HepG2 (cell line): ENCODE measurements around the gene MVP. TPM values are rescaled to one million over a fixed set of nuclear protein-coding genes. Genes with fewer than 3 reads are reported as not detected.

ENCODE experiments used
- FOXJ3 ChIP-seq: sonication (generic); formaldehyde crosslinking; IDR thresholded peaks from 2 replicates; pipeline ENCODE4 v1.4.0; 2020; ENCODE audit warnings: missing genetic modification reagents, mild to moderate bottlenecking, borderline replicate concordance
- FOXK1 ChIP-seq: sonication (generic); formaldehyde crosslinking; IDR thresholded peaks from 2 replicates; pipeline ENCODE4 v1.4.0; 2020; ENCODE audit warnings: low read depth, missing genetic modification reagents, borderline replicate concordance
- HNRNPL ChIP-seq: fragments of 200-400 bp; formaldehyde crosslinking; IDR thresholded peaks from 2 replicates; pipeline ENCODE4 v1.6.1; 2017; ENCODE audit warnings: mild to moderate bottlenecking, low read depth, low read length
- HOXA7 ChIP-seq: sonication (generic); formaldehyde crosslinking; IDR thresholded peaks from 2 replicates; pipeline ENCODE4 v1.8.1; 2022; ENCODE audit warnings: mild to moderate bottlenecking, missing genetic modification reagents, moderate library complexity
- HOXD1 ChIP-seq: sonication (generic); formaldehyde crosslinking; IDR thresholded peaks from 2 replicates; pipeline ENCODE4 v1.5.0; 2020; ENCODE audit warnings: missing genetic modification reagents
- MAFF ChIP-seq: IDR thresholded peaks from 2 replicates; pipeline ENCODE4 v1.6.1; 2011; ENCODE audit warnings: low read depth, low read length, improper control_type of control experiment
- MED8 ChIP-seq: sonication (generic); formaldehyde crosslinking; IDR thresholded peaks from 2 replicates; pipeline ENCODE4 v1.8.1; 2023; ENCODE audit warnings: mild to moderate bottlenecking, missing genetic modification reagents; ENCODE audit not compliant: insufficient replicate concordance
- MIER2 ChIP-seq: IDR thresholded peaks from 2 replicates; pipeline ENCODE4 v1.6.1; 2016; ENCODE audit warnings: missing biosample characterization, missing genetic modification reagents
- PHF5A ChIP-seq: IDR thresholded peaks from one replicate; pipeline ENCODE4 v1.6.1; 2018; ENCODE audit warnings: low read depth, missing genetic modification reagents; ENCODE audit not compliant: unreplicated experiment
- TOE1 ChIP-seq: sonication (generic); formaldehyde crosslinking; IDR thresholded peaks from 2 replicates; pipeline ENCODE4 v1.4.0; 2020; ENCODE audit warnings: mild to moderate bottlenecking, missing genetic modification reagents
- ZNF235 ChIP-seq: sonication (generic); formaldehyde crosslinking; IDR thresholded peaks from 2 replicates; pipeline ENCODE4 v1.8.1; 2023; ENCODE audit warnings: mild to moderate bottlenecking, missing genetic modification reagents, borderline replicate concordance
- ZNF264 ChIP-seq: sonication (generic); formaldehyde crosslinking; IDR thresholded peaks from 2 replicates; pipeline ENCODE4 v1.4.0; 2020; ENCODE audit warnings: missing genetic modification reagents
- ZNF337 ChIP-seq: sonication (generic); formaldehyde crosslinking; IDR thresholded peaks from 2 replicates; pipeline ENCODE4 v1.5.1; 2020; ENCODE audit warnings: missing genetic modification reagents, low read depth, mild to moderate bottlenecking, borderline replicate concordance
- ZNF598 ChIP-seq: sonication (generic); formaldehyde crosslinking; IDR thresholded peaks from 2 replicates; pipeline ENCODE4 v1.5.1; 2020; ENCODE audit warnings: mild to moderate bottlenecking, missing genetic modification reagents, borderline replicate concordance
- polyA plus RNA-seq, 8 experiments: library from polyadenylated mRNA; depleted of rRNA in 3 of 8; stranded (reverse) in 7 of 8; unstranded in 1 of 8; fragments of >200 nt; fragmentation: Illumina TruSeq in 4 of 8; extraction: Trizol in 4 of 8; gene quantifications; 2 replicates each; pipeline versions ENCODE4 v1.2.1 to v1.2.3, GENCODE V29; 2011 to 2016; ENCODE audit warnings: low read depth in 4 of 8, missing spikeins in 1 of 8, mixed read lengths in 1 of 8; ENCODE audit not compliant: insufficient read depth in 1 of 8
- total RNA-seq, 5 experiments: library from RNA; depleted of rRNA; stranded (reverse); fragments of >200 nt; fragmentation: Illumina TruSeq; extraction: Trizol; gene quantifications; 2 replicates each; pipeline ENCODE4 v1.2.3, GENCODE V29; 2016; ENCODE audit warnings: low read depth in 1 of 5
- TF ChIP-seq, protein P1 (sequence below): IDR thresholded peaks from 2 replicates; pipeline ENCODE4 v1.6.1; 2012; ENCODE audit warnings: low read length, improper control_type of control experiment
- TF ChIP-seq, protein P2 (sequence below): sonication (generic); formaldehyde crosslinking; IDR thresholded peaks from 2 replicates; pipeline ENCODE4 v1.5.0; 2020; ENCODE audit warnings: mild to moderate bottlenecking, missing genetic modification reagents, moderate library complexity
- TF ChIP-seq, protein P3 (sequence below): sonication (generic); formaldehyde crosslinking; IDR thresholded peaks from 2 replicates; pipeline ENCODE4 v1.5.0; 2020; ENCODE audit warnings: missing genetic modification reagents, mild to moderate bottlenecking, borderline replicate concordance
- TF ChIP-seq, protein P4 (sequence below), 2 experiments: sonication (generic) in 1 of 2; formaldehyde crosslinking in 1 of 2; IDR thresholded peaks; 2 replicates each; pipeline versions ENCODE4 v1.4.0 to v1.6.1; 2018 to 2020; ENCODE audit warnings: missing genetic modification reagents in 2 of 2, borderline replicate concordance in 1 of 2, low read depth in 1 of 2, mild to moderate bottlenecking in 1 of 2, missing biosample characterization in 1 of 2

The MVP gene
- total and polyA plus RNA-seq, 2 of the 13 experiments (the other 11 are each of a cell fraction or from before 2014, with no cell fraction given) = 22.9 to 43.5 TPM

DNA sequence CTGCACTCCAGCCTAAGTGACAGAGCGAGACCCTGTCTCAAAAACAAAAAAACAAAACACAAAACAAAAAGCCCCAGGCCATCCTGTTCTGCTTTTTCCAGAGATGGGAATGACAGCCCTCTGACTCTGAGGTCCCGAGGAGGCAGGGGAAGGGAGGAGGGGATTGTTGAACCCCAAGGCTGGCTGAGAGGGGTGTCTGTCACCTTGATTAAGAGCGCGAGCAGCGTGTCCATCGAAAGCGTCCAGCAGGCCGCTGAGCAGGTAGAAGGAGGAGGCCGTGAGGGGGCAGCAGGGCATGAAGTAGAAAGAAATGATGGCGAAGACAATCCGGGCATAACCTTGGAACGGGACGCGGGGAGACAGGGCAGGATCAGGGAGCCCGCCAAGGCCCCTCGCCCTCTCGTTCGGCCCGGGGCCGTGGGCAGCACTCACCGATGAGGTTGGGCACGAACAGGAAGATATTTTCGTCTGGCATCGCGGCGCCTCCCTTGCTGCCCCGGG, 42.2 kb downstream of the MVP start (continued):
- TF ChIP-seq, protein P1, sequence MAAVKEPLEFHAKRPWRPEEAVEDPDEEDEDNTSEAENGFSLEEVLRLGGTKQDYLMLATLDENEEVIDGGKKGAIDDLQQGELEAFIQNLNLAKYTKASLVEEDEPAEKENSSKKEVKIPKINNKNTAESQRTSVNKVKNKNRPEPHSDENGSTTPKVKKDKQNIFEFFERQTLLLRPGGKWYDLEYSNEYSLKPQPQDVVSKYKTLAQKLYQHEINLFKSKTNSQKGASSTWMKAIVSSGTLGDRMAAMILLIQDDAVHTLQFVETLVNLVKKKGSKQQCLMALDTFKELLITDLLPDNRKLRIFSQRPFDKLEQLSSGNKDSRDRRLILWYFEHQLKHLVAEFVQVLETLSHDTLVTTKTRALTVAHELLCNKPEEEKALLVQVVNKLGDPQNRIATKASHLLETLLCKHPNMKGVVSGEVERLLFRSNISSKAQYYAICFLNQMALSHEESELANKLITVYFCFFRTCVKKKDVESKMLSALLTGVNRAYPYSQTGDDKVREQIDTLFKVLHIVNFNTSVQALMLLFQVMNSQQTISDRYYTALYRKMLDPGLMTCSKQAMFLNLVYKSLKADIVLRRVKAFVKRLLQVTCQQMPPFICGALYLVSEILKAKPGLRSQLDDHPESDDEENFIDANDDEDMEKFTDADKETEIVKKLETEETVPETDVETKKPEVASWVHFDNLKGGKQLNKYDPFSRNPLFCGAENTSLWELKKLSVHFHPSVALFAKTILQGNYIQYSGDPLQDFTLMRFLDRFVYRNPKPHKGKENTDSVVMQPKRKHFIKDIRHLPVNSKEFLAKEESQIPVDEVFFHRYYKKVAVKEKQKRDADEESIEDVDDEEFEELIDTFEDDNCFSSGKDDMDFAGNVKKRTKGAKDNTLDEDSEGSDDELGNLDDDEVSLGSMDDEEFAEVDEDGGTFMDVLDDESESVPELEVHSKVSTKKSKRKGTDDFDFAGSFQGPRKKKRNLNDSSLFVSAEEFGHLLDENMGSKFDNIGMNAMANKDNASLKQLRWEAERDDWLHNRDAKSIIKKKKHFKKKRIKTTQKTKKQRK = no peak
- peak; percentile 18 for TF ChIP-seq MED8 (CRISPR knock-in tag)
- no peak for TF ChIP-seq HNRNPL
- no peak for TF ChIP-seq HOXA7
- TF ChIP-seq, protein P2, sequence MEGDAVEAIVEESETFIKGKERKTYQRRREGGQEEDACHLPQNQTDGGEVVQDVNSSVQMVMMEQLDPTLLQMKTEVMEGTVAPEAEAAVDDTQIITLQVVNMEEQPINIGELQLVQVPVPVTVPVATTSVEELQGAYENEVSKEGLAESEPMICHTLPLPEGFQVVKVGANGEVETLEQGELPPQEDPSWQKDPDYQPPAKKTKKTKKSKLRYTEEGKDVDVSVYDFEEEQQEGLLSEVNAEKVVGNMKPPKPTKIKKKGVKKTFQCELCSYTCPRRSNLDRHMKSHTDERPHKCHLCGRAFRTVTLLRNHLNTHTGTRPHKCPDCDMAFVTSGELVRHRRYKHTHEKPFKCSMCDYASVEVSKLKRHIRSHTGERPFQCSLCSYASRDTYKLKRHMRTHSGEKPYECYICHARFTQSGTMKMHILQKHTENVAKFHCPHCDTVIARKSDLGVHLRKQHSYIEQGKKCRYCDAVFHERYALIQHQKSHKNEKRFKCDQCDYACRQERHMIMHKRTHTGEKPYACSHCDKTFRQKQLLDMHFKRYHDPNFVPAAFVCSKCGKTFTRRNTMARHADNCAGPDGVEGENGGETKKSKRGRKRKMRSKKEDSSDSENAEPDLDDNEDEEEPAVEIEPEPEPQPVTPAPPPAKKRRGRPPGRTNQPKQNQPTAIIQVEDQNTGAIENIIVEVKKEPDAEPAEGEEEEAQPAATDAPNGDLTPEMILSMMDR (CRISPR knock-in tag) = peak; percentile 62
- TF ChIP-seq, protein P3, sequence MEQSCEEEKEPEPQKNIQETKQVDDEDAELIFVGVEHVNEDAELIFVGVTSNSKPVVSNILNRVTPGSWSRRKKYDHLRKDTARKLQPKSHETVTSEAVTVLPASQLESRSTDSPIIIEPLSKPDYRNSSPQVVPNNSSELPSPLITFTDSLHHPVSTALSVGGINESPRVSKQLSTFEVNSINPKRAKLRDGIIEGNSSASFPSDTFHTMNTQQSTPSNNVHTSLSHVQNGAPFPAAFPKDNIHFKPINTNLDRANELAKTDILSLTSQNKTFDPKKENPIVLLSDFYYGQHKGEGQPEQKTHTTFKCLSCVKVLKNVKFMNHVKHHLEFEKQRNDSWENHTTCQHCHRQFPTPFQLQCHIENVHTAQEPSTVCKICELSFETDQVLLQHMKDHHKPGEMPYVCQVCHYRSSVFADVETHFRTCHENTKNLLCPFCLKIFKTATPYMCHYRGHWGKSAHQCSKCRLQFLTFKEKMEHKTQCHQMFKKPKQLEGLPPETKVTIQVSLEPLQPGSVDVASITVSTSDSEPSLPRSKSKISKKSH = peak; percentile 45; the same call in 1 of the 2 replicates
- TF ChIP-seq ZNF264 (CRISPR knock-in tag) = no peak
- no peak for TF ChIP-seq TOE1 (CRISPR knock-in tag)
- no peak for TF ChIP-seq MAFF
- TF ChIP-seq, protein P4, sequence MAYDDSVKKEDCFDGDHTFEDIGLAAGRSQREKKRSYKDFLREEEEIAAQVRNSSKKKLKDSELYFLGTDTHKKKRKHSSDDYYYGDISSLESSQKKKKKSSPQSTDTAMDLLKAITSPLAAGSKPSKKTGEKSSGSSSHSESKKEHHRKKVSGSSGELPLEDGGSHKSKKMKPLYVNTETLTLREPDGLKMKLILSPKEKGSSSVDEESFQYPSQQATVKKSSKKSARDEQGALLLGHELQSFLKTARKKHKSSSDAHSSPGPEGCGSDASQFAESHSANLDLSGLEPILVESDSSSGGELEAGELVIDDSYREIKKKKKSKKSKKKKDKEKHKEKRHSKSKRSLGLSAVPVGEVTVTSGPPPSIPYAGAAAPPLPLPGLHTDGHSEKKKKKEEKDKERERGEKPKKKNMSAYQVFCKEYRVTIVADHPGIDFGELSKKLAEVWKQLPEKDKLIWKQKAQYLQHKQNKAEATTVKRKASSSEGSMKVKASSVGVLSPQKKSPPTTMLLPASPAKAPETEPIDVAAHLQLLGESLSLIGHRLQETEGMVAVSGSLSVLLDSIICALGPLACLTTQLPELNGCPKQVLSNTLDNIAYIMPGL (CRISPR knock-in tag; IDR thresholded peaks at IDR 0.05; ENCODE audit: borderline replicate concordance in 1 of 2, low read depth in 1 of 2) = peak; percentile 19 to 49; a peak in 1 of 4 replicates
- no peak for TF ChIP-seq ZNF598 (CRISPR knock-in tag)
- TF ChIP-seq FOXJ3 (CRISPR knock-in tag) = no peak
- TF ChIP-seq MIER2 (CRISPR knock-in tag) = 0 out of 2 replicates have a peak, but pooled peaks have one; percentile 32
- no peak for TF ChIP-seq PHF5A (CRISPR knock-in tag)
- TF ChIP-seq HOXD1 (CRISPR knock-in tag) = no peak
- TF ChIP-seq ZNF337 (CRISPR knock-in tag) = no peak
- no peak for TF ChIP-seq FOXK1 (CRISPR knock-in tag)
- TF ChIP-seq ZNF235 (CRISPR knock-in tag) = peak; percentile 95; the same call in 1 of the 2 replicates
